Measurements from ENCODE around the gene SSH3.

The SSH3 gene

GRCh38 chr11:67345247-67345919, 42.1 kb downstream of the SSH3 start:
- no peak for DNase-seq (ENCODE audit: low read depth in 2 of 3, low spot score in 2 of 3)

GRCh38 chr11:67345920-67346819, 42.8 kb downstream of the SSH3 start:
- no peak for DNase-seq (ENCODE audit: low read depth in 2 of 3, low spot score in 2 of 3)

- no peak for DNase-seq (ENCODE audit: low read depth in 2 of 3, low spot score in 2 of 3)
These were observed 44.8 kb downstream of the SSH3 start for GRCh38 chr11:67347964-67348749.

- no peak for DNase-seq (ENCODE audit: low read depth in 2 of 3, low spot score in 2 of 3)
These were observed 45.7 kb downstream of the SSH3 start for GRCh38 chr11:67349036-67349435.

GRCh38 chr11:67349457-67349856, 46.1 kb downstream of the SSH3 start:
- DNase-seq (ENCODE audit: low read depth in 2 of 3, low spot score in 2 of 3), result no peak

GRCh38 chr11:67349928-67350465, 46.7 kb downstream of the SSH3 start:
- no peak for DNase-seq (ENCODE audit: low read depth in 2 of 3, low spot score in 2 of 3)

GRCh38 chr11:67351275-67352005, 48.1 kb downstream of the SSH3 start:
- DNase-seq (ENCODE audit: low read depth in 2 of 3, low spot score in 2 of 3), result no peak

GRCh38 chr11:67352546-67353316, 49.4 kb downstream of the SSH3 start:
- DNase-seq (ENCODE audit: low read depth in 2 of 3, low spot score in 2 of 3), result no peak

GRCh38 chr11:67353317-67354074, 50.2 kb downstream of the SSH3 start, which contains the start of gene POLD4:
Gene POLD4 (minus strand): TSS chr11:67353546. CDS start chr11:67353399, 147 bp downstream.
- DNase-seq (ENCODE audit: low read depth in 2 of 3, low spot score in 2 of 3), result peak; percentile 77 to 90 (median 88)

- no peak for DNase-seq (ENCODE audit: low read depth in 2 of 3, low spot score in 2 of 3)
These were observed 51.0 kb downstream of the SSH3 start for GRCh38 chr11:67354075-67355022.

- no peak for DNase-seq (ENCODE audit: low read depth in 2 of 3, low spot score in 2 of 3)
These were observed 51.9 kb downstream of the SSH3 start for GRCh38 chr11:67355023-67355793.

- no peak for DNase-seq (ENCODE audit: low read depth in 2 of 3, low spot score in 2 of 3)
These were observed 52.6 kb downstream of the SSH3 start for GRCh38 chr11:67355794-67356386.

GRCh38 chr11:67356387-67356863, 53.1 kb downstream of the SSH3 start:
- DNase-seq (ENCODE audit: low read depth in 2 of 3, low spot score in 2 of 3), result no peak

GRCh38 chr11:67356864-67357561, 53.7 kb downstream of the SSH3 start:
- DNase-seq (ENCODE audit: low read depth in 2 of 3, low spot score in 2 of 3), result no peak

GRCh38 chr11:67357831-67358670, 54.7 kb downstream of the SSH3 start:
- DNase-seq (ENCODE audit: low read depth in 2 of 3, low spot score in 2 of 3), result no peak

Measured in activated CD8-positive, alpha-beta memory T cell treated with anti-CD3 and anti-CD28 coated beads for 48 hours (primary cell).